Inflammatory macrophage treated with lipopolysaccharide for 4 hours (primary cell): ENCODE results near the gene CDH26.

Experiments used
- DNase-seq: peaks from one replicate; pipeline ENCODE4 v3.0.0-alpha.2; 2020

Gene CDH26

DNA sequence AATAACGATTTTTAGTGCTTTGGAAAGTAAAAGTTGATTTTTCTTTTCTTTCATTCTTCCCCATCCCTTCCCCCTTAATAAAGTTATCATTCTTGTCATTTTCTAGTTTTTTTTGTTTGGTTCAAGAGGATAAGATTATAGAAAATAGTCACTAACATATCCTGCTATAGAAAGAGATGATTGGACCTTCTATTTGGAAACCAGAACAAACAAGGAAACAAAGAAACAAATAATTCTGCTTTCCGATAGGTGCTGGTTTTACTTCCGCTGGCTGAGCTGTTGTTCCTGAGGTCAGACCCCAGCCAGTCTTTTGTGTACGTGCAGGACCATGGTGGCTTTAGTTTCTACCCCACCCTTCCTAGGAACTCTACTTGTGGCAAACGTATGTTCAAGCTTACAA, at the start of gene CDH26:
TSS of gene CDH26 (plus strand) at position 301 of the 400 bp plus-strand sequence. CDS start 304 bp downstream, outside the sequence.
- no peak for DNase-seq

DNA sequence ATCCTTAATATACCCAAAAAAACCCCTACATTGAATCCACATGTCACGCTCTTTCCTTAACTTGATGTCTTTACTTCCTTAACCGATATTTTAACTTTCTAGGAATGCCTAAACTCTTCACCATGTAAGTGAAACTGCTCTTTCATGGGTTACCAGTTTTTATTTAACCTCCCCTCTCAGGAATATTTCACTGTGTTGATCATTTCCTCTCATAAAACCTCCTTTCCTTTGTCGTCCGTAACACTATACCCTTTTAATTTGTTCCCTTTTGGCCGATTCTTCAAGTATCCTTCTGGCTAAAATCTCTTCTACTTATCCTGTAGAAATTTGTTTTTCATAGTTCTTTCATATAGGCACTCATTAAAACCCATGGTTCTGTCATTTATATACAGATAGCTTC, 49.4 kb upstream of the CDH26 start:
- DNase-seq: no peak

DNA sequence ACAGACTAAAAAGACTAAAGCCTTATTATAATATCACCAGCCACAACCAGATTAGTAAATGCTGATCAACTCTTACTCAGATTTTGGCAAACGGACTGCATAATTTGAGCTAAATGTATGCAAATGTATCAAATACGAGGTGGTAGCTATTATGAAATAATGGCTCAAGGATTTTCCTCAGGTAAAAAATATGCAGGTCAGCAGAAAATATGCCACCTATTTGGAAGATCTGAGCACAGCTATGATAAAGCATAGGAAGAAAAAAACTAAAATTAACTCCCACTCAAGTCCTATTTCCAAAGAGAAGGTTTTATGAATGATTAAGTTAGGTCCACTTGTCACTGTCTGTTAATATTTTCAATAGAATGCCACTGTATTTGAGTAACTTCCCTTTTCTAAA, 47.2 kb upstream of the CDH26 start:
- no peak for DNase-seq

DNA sequence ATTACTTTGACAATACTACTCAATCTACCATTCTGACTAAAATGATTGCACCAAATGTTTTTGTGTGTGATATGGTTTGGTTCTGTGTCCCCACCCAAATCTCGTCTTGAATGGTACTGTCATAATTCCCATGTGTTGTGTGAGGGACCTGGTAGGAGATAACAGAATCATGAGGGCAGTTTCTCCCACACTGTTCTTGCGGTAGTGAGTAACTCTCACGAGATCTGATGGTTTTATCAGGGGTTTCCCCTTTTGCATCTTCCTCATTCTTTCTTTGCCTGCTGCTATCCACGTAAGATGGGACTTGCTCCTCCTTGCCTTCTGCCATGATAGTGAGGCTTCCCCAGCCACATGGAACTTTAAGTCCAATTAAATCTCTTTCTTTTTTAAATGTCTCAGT, 45.6 kb upstream of the CDH26 start:
- peak; percentile 73 for DNase-seq

DNA sequence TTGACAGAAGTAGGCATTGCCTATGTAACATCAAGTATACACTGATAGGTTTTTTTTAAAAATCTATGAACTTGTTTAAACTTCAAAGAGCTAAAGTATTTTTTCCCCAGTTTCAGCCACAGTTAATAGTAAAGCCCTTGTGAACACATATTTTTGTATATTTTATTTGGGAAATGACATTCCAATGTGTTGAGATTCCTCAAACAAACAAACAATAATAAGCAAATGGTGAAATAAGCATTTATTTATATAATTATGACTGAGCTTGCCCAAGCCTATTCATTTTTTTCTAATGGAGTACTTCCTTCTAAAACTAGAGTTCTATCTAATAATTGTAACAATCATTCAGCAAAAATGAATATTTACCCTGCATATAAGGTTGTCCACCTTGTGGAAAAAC, 37.3 kb upstream of the CDH26 start:
- DNase-seq: no peak

DNA sequence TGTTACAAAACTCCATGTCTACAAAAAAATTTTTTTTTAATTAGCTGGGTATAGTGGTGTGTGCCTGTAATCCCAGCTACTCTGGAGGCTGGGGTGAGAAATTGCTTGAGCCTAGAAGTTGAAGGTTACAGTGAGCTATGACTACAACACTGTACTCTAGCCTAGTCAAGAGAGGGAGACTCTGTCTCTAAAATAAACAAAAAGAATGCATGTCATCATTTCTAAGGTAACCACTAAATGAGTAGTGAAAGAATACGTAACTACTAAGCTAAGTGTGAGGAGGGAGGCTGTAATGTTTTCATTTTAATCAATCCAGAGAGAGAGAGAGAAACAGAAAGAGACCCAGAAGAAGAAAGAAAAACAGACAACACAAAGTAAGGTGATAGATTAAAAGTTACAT, 34.7 kb upstream of the CDH26 start:
- DNase-seq: no peak

DNA sequence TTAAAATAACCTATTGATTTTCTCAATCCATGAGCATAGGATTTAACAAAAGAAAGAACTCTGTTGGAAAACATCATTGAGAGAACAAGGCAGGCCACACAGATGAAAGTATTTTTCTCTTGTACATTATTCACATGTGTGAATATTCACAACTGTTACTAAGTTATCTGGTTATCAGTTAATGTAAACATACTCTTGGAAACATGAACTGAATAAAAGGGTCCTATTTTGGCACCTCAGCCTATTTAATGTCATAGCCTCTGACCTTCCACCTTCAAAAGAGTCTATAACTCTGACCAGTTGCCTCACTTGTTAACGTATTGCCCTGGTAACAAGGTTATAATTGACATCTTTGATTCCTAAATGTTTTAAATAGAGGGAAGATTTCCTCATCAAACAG, 32.9 kb upstream of the CDH26 start:
- no peak for DNase-seq

DNA sequence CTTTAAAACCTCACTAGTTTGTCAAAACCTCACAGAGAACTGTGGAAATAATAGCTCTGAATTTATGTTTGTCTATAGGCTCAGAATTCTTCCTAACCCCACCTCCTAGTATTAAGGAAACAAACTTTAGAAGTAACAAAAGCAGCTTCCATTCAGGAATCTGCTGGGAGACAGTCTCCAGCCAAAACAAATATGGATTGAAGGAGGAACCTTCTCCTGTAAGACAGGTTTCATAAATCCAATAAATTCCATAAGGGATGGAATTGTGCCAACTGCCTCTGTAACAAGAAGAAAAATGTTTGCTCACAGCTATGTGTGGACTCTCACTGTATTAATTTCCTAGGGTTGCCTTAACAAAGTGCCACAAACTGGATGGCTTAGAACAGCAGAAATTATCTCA, 32.3 kb upstream of the CDH26 start:
- no peak for DNase-seq

DNA sequence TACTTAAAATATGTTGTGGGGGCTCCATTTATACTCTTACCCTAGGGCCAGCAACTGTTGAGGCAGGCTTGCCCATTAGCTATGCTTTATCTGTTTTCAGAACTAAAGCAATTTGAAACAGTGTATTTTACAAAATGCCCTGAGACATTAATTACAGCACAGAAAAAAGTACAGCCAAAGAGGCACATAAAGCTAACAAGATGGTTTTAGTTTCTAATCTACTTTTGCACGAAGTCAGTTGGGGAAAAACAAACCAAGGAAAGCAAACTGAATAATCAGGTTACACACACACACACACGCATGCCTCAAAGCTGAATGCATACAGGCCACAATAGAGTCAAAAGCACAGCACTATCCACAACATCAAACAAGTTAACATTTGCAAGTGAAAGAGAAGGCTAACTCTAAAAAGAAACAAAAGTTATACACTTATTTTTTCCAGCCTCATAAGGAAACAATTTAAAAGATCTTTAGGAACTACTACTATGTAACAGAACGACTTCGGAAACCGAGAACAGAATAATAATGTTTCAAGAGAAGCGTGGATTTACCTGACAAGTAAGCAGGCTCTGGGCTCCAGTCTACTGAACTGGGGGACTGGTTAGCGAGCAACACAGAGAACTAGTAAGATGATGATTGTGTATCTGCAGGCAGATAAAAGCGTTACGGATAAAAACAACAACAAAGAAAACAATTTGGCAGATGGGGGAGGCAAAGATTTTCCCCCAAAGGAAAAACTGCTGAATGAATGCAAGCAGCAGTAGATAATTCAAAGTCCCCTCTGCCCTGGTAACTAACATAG, 26.5 kb upstream of the CDH26 start:
- no peak for DNase-seq

DNA sequence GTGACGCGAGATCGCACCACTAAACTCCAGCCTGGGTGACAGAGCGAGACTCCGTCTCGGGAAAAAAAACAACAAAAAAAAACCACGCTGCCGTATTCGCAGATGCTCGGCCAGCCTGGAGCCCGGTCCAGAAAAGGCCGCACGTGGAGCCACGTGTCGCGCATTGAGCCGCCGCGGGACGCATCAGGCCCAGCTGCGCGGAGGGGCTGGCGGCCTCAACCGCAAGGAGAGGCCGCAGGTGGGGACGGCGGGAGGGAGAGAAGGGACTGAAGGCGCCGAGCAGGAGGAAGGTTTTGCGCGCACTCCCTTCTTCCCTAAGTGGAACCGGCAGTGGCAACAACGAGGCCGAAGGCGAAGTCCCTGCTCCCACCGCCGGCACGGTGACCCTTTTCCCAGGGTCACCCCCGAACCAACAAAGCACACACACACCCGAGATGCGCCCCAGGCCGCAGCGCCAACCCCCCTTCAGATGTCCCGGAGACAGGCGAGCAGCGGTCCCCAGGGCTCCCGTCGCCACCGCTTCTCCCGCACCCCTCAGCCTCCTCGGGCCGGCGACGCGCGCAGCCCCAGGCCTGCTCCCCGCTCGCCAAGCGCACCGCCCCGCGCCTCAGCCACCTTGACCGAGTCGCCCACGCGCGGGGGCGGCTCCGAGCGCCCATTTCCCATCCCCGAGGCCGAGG, 25.5 kb upstream of the CDH26 start:
- no peak for DNase-seq

DNA sequence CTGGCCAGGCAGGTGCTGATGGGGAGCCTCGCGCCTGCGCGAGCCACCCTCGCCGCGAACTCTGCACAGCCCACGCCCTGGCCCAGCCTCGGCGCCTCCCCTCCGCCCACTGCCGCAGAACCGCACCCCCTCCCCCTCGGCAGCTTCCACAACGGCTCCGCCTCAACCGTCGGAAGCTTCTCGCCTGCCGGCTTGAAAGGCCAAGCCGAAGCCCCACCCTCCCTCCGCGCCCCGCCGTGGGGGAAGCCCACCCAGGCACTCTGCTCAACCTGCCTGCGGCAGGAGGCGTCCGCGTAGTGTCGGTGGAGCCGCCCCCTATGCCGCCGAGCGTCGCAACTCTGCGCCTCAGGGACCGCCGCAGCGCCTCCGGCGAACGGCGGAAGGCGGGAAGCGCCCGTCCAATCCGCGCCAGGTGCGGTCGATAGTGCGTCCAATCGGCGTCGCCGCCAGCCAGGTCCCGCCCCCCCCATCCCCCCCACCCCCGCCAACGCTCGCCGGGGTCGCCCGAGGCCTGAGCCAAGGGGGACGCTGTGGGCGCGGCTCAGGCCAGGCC, 24.9 kb upstream of the CDH26 start, which contains the start of gene SYCP2:
TSS of gene SYCP2 (minus strand) at position 342 of the 553 bp plus-strand sequence. CDS start 11,224 bp downstream, outside the sequence.
- peak; percentile 22 for DNase-seq

DNA sequence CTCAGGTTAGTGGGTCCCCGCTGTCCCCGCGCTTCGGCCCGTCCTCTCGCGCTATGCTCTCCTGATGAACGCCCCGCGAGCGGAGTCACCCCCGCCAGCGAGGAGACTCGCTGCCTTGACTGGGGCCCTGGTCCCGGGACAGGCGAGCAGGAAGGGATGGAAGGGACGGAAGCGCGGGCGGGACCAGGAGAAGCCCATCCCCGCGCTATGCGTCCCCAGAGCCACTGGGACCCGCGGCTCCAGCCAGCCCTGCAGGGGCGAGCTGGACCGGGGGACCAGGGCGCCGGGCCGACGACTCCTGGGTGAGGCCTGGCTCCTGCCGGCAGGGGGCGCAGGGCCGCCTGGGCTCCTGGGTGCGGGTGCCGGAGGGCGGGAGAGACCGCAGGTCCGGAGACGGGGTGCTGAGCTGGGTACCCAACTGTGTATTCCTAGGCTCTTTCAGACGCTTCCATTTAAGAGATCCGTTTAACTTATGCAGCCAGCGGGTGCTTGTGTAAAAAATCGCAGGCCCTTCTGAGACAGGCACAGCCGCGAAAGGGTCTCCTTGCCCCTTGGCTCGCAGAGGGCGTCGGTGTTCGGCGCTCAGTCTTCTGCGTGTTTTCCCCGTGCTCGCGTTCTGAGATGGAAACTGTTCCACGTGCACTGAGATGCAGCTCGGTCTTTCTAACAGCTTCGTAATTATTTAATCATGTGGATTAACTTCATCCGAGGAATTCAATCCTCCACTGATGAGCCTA, 24.2 kb upstream of the CDH26 start:
- DNase-seq: peak; percentile 67

DNA sequence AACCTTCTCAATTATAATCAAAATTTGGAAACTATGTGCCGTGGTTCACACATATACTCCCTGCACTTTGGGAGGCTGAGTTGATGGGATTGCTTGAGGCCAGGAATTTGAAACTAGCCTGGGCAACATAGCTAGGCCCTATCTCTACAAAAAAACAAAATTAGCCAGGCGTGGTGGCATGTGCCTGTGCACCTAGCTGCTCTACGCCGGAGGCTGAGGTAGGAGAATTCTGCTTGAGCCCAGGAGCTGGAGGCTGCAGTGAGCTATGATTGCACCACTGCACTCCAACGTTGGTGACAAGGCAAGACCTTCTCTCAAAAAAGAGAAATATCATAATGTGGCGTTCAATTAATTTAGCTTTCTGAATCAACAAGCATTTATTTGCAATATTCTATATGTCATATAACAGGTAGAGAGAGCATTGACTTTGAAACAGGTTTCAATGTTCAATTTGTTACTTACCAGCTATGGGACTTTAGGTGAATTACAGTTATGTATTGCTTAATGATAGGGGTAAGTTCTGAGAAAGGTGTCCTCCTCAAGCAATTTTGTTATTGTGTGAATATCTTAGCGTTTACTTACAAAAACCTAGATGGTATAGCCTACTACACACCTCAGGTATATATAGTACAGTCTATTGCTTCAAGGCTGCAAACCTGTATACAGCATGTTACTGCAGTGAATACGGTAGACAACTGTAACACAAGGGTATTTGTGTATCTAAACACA, 22.6 kb upstream of the CDH26 start:
- no peak for DNase-seq

DNA sequence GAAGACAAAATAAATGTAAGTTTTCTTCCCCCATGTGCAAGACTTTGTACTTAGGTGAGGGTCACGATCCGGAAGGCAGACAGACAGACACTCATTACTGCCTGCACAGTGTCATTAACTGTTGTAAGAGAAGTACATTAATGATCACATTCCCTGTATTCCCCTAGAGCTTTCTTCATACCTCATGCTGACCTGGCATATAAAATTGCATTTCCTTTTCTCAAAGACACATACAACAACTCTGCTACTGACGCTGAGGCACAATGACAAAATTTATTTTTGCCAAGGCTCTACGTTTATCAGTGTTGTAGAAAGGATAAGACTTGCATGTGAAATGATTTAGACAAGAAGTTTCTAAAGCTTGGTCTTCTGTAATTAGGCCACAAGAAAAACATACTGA, 21.8 kb upstream of the CDH26 start:
- DNase-seq: no peak

DNA sequence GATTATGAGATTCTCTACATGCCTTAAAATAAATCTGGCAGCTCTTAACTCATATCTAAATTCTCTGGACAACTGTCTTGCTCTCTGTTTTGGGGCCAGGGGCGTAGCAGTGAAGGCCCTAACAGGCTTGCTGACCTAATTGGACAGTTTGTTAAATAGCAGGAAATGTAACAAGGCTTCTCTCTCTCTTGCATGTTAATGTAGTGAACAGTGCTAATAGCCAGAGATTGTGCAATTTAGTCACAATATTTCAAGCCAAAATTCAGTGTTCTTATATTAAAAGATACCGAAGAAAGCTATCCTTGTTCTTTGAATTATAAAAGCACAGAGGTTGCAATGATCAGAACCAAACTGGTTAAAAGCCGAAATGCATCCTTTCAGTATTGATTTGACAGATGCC, 21.1 kb upstream of the CDH26 start:
- peak; percentile 43 for DNase-seq

DNA sequence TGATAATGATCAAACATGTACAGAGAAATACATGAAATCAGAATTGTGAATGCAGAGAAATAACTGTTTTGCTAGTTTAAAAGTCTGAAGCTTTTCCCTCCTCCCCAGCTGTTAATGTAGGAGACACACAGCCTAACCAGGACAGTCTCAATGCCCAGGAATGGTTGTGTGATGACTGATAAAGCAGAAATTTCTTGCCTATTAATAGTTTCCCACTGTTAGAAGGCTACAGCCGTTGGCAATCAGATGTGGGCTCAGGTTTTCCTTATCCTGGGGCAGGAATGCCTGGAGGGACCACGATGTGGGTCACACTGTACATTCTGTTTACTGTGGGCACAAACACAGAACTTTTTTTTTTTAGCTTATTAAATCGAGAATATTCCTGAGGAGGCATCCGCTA, 20.0 kb upstream of the CDH26 start:
- no peak for DNase-seq

DNA sequence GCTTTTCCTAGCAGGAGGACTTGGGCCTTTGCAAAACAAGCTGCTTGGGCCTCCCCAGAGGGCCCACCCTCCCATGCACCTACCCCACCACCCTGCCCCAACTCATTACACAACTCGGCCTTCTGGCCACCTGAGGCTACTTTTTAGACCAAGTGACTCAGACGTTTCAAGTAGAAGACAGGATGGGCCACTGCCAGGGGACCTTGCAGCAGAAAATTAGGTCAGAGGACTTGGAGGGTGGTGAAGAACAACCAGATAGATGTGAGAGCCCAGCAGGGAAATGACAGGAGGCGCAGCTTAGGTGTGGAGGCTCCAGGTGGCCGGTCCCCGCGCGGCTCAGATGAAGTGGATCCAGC, 19.5 kb upstream of the CDH26 start:
- DNase-seq: no peak

DNA sequence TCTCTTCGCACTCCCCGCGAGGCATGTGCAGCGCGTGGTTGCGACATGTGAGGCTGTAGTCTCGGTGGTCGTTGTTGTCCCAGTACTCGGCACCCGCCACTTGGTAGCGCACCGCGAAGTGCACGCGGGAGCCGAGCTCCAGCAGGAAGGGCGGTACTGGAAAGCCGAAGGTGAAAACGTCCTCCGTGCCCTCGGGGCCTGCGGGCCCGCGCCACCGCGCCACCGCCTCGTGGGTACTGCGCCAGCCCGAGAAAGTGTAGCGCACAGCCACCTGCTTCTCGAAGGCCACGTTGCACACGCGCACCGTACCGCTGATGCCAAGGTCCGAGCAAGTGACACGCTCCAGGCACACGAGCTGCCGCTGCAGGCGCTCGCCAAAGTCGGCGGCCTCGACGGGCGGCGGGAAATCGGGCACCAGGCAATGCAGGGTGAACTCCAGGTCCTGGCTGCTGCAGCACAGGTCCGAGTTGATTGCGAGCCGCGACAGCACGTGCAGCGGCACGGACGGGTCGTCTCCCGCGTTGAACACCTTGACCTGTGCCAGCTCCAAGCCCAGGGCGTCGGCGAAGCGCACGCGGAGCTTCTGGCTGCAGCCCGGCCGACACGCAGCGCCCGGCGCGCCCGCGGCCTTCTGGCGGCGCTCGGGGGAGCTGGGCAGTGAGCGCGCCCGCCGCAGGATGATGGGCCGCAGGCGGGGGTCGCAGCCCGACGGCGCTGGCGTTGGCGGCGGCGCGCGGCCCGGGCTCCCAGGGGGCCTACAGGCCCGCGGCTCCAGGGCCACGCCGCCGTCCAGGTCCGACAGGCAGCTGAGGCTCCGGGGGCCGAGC, 19.0 kb upstream of the CDH26 start:
- DNase-seq: no peak

DNA sequence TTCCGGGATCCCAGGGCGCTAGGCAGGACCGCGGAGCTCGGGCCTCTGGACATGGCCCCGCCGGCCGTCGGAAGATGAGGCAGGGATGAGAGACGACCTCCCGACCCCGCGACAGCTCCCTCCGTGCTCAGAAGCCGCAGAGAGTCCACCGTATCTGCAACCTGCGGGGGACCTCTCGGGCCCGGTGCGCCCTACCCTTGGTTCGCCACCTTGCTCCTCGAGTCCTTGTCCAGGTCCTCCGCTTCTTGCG, 18.4 kb upstream of the CDH26 start:
- DNase-seq: peak; percentile 36

DNA sequence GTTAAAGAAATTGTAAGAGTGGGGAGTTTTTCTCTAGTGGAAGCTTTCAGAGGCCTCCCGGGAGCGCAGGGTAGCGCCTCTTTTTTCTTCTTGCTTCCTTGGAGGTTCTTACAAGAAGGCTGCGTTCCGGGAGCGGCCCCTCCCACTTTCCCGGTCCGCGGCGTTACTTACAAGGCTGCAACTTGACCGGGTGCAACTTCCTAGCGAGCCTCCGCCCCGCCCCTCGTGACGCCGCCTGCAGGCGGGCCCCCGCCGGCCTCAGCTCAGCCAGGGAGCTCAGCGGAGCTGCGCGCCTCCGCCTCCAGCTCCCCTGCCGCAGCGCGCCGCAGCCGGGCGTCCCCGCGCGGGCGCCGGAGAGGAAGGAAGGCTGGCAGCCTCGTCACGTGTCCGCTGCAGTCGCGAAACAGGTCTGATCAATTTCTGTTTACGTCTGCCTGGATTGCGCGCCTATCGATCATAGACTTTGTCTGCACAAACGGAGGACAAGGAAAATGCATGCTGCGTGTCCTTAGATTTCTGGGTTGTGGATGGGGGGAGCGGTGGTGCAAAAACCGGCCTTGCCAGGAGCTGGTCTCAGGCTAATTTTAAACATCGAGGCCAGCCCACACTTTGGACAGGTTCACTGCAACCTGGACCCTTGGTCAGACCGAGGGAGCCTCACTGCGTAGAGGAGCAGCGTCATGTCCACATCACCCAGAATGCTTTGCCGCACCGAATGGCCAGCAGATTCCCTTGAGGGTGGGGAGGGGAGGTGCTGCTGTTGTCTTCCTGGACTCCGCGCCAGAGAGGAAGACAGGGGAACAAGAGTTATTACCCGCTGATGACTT, 17.9 kb upstream of the CDH26 start, which contains the start of the genes FAM217B and PPP1R3D:
TSS of gene FAM217B (plus strand) at position 261 of the 827 bp plus-strand sequence. CDS start 3,555 bp downstream, outside the sequence.
TSS of gene PPP1R3D (minus strand) at position 177 of the 827 bp plus-strand sequence. CDS start 374 bp downstream, outside the sequence.
- DNase-seq: peak; percentile 97

DNA sequence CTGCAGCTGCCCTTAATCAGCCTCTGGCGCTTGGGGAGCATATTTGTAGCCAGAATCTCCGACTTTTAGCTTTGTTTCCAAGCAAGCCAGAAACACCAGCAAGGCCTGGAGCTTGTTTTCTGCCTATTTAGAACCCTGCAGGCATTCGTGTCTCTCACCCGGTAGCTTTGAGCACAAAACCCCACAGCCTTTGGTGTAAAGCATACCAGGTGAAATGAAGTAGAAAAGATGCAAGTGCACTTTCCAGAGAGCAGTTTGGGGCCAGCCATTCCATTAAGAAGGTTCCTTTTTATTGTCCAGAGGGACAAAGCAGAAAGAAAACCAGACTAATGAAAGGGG, 17.3 kb upstream of the CDH26 start:
- no peak for DNase-seq
